GM18870 (cell line): ENCODE data around the gene ZNF839.
"Not testable (repeated sequence)": the region's sequence is repeated elsewhere in the genome, so short reads cannot be mapped to it uniquely, and the experiment has no call there.

Experiments used
- ATAC-seq: cut with Tn5 transposase; IDR thresholded peaks from one replicate; pipeline ENCODE4 v1.9.1; 2021; ENCODE audit warnings: moderate library complexity; ENCODE audit not compliant: unreplicated experiment

Gene ZNF839

DNA sequence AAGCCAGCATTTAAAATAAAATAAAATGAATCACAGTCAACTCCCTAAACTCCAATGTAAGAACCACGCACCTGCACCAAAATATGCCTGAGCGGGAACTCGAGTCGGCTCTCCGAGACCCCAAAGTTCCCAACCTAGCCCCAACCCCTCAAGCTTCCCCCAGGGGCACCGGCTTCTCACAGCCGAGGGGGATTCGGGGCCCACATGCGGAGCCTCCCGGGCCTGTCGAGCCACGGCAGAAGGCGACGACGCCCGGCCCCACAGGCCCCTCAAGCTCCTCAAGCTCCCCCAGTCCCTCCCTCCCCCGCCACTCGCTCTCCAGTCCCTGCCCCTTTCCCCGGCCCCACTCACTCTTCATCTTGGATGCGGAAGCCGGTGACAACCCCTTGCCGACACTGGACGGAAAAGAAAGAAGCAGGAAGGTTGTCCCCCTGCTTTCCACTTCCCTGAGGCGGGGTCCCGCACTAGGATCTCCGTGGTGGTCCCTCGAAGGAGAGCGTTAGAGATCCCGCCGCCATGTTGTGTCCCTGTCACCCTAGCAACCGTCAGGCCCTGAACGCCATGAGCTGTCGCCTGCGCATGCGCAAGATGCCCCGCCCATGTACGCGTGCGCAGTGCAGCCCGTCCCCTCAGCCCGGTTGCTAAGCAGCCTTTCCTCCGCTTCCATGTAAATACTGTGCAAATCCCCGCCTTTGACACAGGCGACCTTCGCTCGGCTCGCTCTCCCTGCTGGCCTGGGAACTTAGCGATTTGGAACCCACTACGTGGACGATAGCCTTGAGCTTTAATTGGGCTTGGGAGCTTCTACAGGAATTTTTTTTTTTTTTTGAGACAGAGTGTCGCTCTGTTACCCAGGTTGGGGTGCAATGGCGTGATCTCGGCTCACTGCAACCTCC is 14.7 kb upstream of the ZNF839 start, which contains the start of gene MOK:
MOK (minus strand) TSS at position 554 of the 896 bp plus-strand sequence; CDS start at position 358, 196 bp downstream.
- ATAC-seq, result peak; percentile 84

DNA sequence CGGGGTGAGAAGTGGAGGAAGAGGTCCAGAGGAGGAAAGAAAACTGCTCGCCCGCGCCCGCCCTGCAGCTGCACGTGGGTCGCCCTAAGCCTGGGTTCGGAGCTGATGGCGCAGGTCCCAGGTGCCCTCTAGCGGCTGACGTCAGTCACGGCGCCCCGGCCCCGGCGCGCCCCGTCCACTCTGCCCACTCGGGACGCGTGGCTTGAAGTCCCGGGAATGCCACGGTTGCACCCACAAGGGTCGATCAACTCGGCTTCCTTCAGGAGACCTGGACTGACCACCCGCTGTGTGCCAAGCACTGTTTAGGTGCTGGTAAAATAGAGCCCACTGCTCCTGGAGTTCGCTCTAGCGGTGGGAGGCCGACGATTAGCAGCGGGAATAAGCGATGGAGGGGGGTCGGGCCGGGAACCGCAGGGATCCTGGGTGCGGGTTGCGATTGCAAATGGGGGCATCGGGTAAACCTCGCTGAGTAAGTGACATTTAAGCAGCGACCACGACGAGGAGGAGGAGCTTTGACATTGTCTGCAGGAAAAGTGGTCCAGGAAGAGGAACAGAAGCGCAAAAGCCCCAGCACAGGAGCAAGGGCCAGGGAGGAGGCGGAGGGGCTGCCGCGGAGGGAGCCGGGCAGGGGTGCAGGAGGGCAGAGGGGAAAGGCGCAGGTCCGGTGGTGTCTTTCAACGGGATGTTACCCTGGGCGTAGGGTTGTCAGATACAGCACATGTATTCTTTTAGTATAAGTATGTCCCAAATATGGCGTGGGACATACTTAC is 5.1 kb upstream of the ZNF839 start:
- ATAC-seq, result no peak

DNA sequence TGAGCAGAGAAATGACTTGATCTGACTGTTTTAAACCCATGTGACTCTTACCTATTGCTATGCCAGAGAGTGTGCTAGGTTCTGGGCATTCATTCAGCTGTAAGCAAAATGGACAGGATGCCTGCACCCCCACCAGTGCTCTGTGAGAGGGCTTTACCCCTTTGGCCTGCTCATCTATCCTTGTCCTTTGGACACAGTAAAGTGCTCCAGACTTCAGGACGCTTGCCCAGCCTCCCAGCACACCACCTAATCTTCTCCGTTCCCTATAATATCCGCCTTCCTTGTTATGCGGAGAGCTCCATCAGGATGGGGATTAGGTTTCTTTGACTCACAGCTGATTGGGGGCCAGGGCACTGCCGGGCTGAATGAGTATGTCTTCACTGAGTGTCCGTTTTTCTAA is 4.4 kb upstream of the ZNF839 start:
- no peak for ATAC-seq

DNA sequence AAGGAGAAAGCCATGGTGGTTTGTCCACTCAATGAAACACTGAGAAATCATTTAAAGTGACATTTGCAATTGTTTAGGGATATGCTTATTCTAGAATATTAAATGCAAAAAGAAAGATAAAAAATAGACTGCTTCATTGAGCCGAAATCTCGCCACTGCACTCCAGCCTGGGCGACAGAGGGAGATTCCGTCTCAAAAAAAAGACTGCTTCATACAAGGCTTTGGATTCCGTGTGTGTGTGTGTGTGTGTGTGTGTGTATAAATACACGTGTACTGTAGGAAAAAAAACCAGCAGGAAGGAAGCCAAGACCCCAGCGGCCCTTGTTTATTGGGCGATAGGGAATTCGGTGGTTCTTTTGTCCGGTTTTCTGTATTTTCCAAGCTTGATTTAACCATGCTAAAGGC is 3.2 kb upstream of the ZNF839 start:
- ATAC-seq, result no peak

DNA sequence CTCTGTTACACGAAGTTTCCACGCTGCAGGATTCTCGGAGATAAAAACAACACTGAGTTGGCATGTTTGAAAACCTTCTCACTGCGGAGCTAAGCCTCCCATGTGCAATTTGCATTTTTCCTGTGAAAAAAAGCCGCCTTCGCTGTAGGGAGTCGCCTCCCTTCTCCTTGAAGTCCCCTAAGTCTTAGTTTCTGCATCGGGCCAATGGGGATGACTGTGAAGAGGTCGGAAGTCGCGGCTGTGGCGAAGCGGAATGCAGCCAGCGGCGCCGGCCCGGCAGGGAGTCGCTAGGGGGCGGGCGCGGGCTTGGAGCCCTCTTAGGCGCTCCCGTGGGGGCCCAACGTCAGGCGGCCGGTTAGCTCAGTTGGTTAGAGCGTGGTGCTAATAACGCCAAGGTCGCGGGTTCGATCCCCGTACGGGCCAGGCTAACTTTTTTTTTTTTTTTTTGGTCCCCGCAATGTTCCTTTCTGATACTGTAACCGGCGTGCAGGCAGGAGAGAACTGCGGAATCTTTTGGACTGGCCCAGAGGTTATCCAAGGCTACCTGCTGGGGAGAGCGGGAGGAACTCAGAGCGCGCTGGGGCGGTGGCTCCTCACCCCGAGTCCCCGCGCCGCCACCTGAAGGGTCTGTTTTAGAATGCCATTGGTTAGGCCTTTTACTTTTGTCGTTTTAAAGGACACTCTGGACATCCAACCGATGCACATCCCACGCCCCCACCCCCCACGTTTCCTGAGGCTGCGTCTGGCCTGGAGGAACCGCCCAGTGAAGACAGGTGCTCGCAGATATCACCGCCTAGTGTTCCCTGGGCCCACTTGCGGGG is 2.6 kb upstream of the ZNF839 start:
- ATAC-seq, result peak; percentile 40

DNA sequence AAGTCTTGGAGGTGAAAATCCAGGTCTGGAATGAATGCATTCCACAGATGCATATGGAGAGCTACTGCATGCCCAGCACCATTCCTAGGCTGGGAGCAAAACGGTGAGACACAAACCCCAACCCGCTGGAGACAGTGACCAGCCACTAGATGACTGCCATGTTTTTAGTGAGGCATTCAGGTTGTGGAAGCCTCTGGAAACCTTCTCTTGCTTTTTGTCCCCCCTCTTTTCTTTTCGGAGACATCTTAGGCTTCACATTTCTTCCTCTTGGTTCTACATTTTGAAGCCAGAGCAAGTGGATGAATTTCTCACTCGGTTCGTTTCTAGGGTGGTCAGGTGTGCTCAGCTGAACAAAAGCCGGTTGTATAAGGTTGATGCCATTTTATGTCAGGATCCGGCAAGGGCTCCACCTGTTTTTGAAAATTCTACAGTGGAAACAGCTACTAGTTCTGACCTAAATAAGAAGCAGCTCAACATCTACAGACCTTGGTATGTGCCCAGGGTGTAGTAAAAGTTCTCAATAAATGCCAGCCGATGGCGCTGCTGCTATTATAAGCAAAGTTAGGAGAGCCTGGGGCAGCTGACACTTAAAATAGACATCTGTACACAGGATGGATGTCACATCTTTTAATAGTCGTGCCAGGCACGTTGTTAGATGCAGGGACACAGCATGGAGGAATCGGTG is 1.8 kb upstream of the ZNF839 start:
- no peak for ATAC-seq

DNA sequence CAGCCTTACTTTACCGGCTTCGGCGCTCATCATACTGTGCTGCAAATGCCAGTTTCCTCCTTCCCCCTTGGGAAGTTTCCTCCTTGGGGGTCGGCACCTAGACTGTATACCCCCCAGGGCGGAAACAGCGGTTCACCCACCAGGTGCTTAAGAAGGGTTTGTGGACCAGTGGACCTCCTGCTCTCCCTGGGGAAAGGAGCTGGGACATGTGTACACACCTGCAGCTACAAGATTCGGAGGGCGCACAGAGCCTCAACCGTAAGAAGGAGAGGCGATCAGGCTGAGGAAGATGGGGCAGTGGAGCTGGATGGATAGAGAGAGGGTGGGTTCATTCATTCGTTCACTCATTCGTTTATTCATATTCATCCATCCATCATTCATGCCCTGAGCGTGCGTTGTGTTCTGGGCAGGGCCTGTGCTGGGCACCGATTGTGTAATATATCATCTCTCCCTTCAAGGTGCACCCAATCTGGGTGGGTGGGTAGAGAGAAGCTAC is 717 bp upstream of the ZNF839 start:
- ATAC-seq, result no peak

DNA sequence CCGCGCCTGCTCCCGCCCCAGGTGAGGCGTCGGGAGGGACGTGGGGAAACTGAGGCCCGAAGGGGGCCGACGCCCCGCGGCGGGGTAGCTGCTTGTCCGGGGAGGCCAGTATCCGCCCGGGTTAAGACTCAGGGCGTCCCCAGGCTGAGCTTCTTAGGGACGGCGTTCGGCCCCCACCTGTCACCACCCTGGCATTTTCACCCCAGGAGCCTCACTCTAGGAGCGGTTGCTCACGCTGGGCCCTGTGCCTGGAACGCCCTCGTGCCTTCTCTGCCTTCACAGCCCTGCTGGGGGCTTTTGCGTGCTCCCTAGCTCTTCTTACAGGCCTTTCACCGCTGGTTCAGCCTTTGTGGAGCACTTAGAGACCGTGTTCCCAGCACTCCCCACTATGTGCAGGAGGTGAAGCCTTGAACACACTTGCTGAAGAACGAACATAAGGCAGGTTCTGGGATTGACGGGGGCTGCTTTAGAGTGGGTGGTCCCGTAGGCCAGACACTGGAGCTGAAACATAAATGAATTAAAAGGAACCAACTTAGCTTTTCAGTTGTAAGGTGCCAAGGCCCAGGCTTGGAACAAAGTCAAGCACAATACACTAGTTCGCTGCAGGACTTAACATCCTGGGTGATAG is 601 bp downstream of the ZNF839 start:
- no peak for ATAC-seq

DNA sequence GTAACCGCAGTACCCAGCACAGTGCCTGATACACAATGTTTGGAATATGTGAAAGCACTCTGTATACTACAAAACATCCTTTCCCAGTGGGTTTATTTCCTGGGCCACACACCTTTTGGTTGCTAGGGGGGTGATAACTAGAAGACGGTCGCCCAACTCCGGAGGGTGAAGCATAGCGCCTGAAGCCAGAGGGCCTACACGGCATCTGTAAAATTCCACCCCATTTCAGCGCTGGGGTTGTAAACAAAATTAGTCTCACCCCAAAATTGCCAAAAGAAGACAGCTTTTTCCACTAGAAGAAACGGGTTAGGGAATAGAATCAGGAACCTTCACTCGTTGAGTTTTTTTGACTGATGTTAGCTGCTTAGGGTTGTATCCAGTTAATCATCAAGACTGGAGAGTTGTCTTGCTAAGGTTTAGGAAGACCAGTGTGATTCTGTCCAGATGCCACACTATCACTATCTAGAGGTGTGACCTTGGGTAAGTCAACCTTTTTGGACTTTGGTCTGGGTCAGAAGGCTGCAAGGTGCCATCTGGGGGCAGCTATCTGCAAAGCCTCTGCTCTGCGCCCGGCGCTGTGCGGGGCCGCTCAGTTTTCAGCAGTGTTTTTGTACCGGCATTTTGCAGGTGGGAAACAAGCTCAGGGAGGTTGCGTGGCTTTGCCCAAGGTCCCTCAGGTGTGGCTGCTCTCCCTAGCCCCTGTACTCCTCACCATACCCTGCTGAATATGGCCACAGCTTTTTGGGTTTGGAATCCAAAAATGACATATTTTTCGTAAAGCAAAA is 1.3 kb downstream of the ZNF839 start:
- ATAC-seq, result no peak

DNA sequence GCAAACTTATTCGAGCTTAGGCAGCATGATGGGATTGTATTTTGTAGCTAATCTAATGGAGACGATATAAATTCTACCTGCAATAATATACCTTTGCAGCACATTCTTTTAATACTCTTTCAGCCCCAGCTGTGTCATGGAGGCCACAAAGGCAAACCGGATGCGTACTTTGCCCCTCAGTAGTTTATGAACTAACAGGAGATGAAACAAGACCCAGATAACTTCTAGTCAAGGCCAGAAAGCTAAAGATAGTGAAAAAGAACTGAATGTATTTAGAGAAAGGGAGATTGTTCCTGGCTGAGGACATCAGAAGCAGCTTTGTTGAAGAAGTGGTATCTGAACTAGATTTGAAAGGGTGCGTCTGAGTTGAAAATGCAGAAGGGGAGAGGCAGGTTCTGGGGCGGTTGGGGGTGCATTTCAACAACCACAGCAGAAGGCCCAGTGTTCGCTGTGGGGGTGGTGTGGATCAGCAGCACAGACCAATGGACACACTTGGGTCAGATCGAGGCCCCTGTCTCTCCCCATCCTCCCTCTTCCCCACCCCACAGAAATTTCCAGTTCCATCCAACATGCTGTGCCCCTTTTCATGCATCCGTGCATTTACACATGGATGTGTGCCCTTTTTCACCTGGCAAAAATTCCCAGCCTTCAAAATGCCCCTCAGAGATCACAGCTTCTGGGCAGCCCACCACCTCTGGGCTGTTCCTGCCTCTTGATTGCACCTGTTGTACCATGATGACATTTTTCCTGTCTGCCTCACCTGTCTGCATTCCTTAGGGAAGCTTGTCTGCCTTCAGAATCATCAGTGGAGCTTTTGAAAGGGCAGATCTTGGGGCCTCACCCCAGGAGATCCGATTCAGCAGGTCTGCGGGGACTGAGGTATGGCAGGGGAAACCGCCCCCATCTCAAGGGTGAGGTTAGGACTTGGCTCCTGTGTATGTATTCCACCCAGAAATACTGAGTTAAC is 2.2 kb downstream of the ZNF839 start:
- no peak for ATAC-seq

DNA sequence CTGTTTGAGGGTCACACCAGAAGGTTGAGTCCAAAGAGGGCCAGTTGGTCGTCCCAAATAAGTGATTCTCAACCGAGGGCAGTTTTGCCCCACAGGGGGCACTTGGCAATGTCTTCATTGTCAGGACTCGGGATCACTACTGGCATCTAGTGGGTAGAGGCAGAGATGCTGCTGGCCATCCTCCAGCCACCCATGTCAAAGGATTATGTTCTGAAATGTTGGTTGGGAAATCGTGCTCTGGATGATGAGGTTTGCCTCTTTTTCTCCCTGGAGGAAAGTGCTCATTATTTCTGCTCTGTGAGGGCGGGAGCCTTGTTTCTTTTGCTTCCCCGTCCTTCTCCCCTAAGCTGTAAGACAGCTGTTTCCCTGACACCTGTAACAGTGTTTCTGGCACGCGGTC is 3.6 kb downstream of the ZNF839 start:
- no peak for ATAC-seq

DNA sequence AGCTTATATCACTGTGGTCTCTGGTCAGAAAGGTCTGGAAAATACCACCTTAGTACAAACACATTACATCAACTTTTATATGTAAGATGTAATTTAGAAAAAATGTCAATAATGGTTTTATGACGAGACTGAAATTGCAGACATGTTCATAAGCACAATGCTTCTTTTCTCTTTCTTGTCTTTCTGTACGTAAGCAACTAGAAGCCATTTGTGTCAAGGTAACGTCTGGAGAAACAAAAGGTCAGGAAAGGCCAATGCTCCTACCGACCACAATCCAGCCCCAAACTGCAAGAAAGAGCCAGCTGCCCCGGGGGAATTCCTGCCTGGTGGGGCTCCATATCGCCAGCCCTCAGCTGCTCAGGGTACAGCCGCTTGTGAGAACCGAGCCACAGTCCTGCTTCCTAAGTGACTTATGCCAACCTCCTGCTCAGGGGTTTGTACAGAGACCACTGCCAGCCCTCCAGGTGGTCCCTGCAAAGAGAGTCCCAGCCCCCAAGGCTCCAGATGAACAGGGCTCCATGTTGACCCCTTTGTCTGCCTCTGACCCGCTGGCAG is 6.3 kb downstream of the ZNF839 start:
- ATAC-seq, result no peak

DNA sequence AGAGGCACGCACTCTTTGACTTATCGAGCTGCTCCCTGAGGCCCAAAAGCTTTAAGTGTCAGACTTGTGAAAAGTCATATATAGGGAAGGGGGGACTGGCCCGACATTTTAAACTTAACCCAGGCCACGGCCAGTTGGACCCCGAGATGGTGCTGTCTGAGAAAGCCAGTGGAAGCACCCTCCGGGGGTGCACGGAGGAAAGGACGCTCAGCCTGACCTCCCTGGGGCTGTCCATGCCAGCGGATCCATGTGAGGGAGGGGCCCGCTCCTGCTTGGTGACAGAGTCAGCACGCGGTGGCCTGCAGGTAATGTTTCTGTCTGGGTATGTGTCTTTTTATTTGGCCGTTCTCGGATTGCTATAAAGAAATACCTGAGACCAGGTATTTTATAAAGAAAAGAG is 7.0 kb downstream of the ZNF839 start:
- ATAC-seq, result no peak

DNA sequence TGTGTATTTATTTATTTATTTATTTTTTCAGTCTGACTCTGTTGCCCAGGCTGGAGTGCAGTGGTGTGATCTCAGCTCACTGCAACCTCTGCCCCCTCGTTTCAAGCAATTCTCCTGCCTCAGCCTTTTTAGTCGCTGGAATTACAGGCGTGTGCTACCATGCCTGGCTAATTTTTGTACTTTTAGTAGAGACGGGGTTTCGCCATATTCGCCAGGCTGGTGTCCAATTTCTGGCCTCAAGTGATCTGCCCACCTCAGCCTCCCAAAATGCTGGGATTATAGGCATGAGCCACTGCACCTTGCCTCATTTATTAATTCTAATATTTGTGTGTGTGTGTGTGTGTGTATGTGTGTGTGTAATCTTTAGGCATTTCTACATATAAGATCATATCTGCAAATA is 9.8 kb downstream of the ZNF839 start:
- not testable (repeated sequence) for ATAC-seq

DNA sequence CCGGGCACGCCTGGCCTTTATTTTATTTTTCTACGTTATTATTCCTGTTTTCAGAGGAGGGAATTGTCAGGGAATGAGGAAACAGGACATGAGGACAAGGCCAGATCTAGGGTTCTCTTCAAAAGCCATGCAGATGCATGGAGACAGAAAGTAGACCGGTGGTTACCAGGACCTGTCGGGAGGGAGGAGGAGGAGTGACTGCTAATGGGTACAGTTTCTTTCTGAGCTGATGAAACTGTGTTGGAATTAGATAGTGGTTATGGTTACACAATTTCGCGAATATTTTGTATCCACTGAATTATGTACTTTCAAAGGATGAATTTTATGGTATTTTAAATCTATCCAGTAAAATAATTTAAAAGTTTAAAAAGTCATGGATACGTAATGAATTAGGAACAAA is 11.3 kb downstream of the ZNF839 start:
- ATAC-seq, result no peak

DNA sequence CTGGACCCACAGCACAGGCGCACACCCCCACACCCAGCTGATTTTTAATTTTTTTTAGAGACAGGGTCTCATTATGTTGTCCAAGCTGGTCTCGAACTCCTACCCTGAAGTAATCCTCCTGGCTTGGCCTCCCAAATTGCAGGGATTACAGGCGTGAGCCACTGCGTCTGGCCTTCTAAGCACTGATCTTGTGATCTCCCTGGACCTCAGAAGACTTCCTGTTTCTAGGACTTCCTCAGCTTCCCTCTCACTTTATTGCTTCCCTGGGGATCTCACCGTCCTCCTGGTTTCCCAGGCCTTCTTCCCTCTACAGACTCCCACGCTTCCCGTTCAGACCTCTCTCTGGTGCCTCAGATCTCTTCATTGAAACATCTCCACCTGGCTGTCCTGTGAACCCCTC is 13.8 kb downstream of the ZNF839 start:
- ATAC-seq, result no peak

DNA sequence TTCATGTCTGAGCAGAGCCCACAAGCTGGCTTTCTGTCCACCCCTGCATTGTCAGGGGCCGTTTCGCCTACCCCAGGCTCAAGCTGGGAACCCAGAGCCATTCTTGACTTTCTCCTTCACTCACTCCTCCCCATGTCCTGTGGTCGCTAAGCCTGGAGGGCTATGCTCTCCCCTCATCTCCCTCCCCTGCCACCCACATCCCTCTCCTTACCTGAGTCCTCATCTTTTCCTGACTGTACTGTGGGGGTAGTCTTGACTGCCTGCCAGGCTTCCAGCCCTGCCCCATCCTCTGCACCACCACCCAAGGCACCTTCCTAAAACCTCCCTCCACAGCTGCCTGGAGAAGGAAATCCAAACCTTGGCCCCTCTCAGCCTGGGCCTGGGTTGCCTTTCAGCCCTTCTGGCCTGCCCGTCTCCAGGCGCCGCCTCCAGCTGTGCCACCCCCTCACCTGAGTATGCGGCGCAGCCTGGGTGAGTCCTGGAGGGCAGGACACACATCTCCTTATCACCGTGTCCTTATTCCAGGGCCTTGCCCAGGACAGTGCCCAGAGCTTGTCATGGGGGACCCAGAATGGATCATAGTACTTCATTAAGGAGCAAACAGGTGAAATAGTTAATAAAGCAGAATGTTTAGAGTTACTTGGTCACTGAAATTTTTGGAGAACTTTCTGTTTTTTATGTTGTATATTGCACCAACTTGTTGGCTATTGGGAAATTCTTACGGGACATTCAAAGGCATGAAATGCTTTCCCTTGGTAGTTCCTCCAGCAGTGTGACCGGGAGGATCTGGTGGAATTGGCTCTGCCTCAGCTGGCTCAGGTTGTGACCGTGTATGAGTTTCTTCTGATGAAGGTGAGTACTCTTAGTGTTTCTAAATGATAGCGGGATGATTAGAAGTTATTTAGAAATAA is 14.5 kb downstream of the ZNF839 start:
- no peak for ATAC-seq
